OCI-LY1 (cell line): ENCODE results near the gene ROMO1.
"Not testable (repeated sequence)": the region's sequence is repeated elsewhere in the genome, so short reads cannot be mapped to it uniquely, and the experiment has no call there.

Source experiments
- H2AFZ ChIP-seq: fragments of 200-600 bp; sonication (generic), shearing (Covaris generic); 2 replicates; pipeline ENCODE4 v1.6.0; 2014; ENCODE audit warnings: antibody characterized with exemption, mild to moderate bottlenecking, low read length
- H3F3A ChIP-seq: fragments of 200-600 bp; sonication (generic), shearing (Covaris generic); 2 replicates; pipeline ENCODE4 v1.6.0; 2014; ENCODE audit warnings: mild to moderate bottlenecking, antibody characterized with exemption, low read length, moderate library complexity; ENCODE audit not compliant: insufficient read depth
- H3K27ac ChIP-seq: fragments of 200-600 bp; sonication (generic); 2 replicates; pipeline ENCODE4 v1.5.1; 2014; ENCODE audit warnings: low read length, mixed run types, mild to moderate bottlenecking, low read depth; ENCODE audit not compliant: poor library complexity, severe bottlenecking
- H3K27me3 ChIP-seq: fragments of 200-600 bp; sonication (generic); 2 replicates; pipeline ENCODE4 v1.6.0; 2014; ENCODE audit warnings: antibody characterized with exemption, mild to moderate bottlenecking, low read length, moderate library complexity; ENCODE audit not compliant: insufficient read depth
- H3K36me3 ChIP-seq: fragments of 200-600 bp; sonication (generic); 2 replicates; pipeline ENCODE4 v1.6.1; 2014; ENCODE audit warnings: mild to moderate bottlenecking, antibody characterized with exemption, low read length, moderate library complexity, mixed read lengths; ENCODE audit not compliant: insufficient read depth
- H3K4me1 ChIP-seq: fragments of 200-600 bp; sonication (generic); 2 replicates; pipeline ENCODE4 v1.5.1; 2014; ENCODE audit warnings: mild to moderate bottlenecking, low read length, moderate library complexity; ENCODE audit not compliant: insufficient read depth, severe bottlenecking
- H3K4me2 ChIP-seq: fragments of 200-600 bp; sonication (generic), shearing (Covaris generic); 2 replicates; pipeline ENCODE4 v1.6.1; 2014; ENCODE audit warnings: low read length
- H3K4me3 ChIP-seq: fragments of 200-600 bp; sonication (generic); 2 replicates; pipeline ENCODE4 v1.5.1; 2014; ENCODE audit warnings: low read length, low read depth, mild to moderate bottlenecking, mixed read lengths; ENCODE audit not compliant: poor library complexity, severe bottlenecking
- H3K79me2 ChIP-seq: fragments of 200-600 bp; shearing (Covaris generic); 2 replicates; pipeline ENCODE4 v1.6.1; 2016; ENCODE audit warnings: mixed run types, low read length, mixed read lengths; ENCODE audit not compliant: insufficient read depth
- H3K9ac ChIP-seq: fragments of 200-600 bp; sonication (generic), shearing (Covaris generic); 2 replicates; pipeline ENCODE4 v1.6.1; 2014; ENCODE audit warnings: mild to moderate bottlenecking, low read length, mixed read lengths
- H3K9me2 ChIP-seq: fragments of 200-600 bp; sonication (generic), shearing (Covaris generic); 2 replicates; pipeline ENCODE4 v1.6.1; 2014; ENCODE audit warnings: low read depth, mild to moderate bottlenecking, low read length, mixed read lengths
- H3K9me3 ChIP-seq: fragments of 200-600 bp; shearing (Covaris generic); 2 replicates; pipeline ENCODE4 v1.6.1; 2014; ENCODE audit warnings: low read length, mixed read lengths
- H4K20me1 ChIP-seq: fragments of 200-600 bp; sonication (generic), shearing (Covaris generic); 2 replicates; pipeline ENCODE4 v1.6.0; 2016; ENCODE audit warnings: mild to moderate bottlenecking, low read length; ENCODE audit not compliant: insufficient read depth
- CTCF ChIP-seq: fragments of 200-600 bp; sonication (generic), shearing (Covaris generic); IDR thresholded peaks from 2 replicates; pipeline ENCODE4 v1.5.1; 2017; ENCODE audit warnings: mild to moderate bottlenecking, antibody characterized with exemption, low read length, moderate library complexity, mixed read lengths
- EZH2 ChIP-seq: fragments of 200-600 bp; sonication (generic), shearing (Covaris generic); IDR thresholded peaks from 2 replicates; pipeline ENCODE4 v1.8.0; 2017; ENCODE audit warnings: borderline replicate concordance, mixed run types, mild to moderate bottlenecking, antibody characterized with exemption, low read length, moderate library complexity, mixed read lengths

Gene ROMO1

GRCh38 chr20:35702824-35703695, 3.9 kb downstream of the ROMO1 start:
- Histone ChIP-seq H3K79me2 (no peaks in the 10 kb centered on the region; the same call in 1 of the 2 replicates), H3K36me3 (peaks cover 72% of the 10 kb centered on the region)

GRCh38 chr20:35704514-35705261, 5.5 kb downstream of the ROMO1 start:
- Histone ChIP-seq H3K9me3 (no peaks in the 10 kb centered on the region), H3K79me2 (peaks cover 5% of the 10 kb centered on the region; the same call in 1 of the 2 replicates), H3K4me3 (no peak overlapping the region), H3F3A (peaks cover 57% of the 10 kb centered on the region), H3K36me3 (peaks cover 88% of the 10 kb centered on the region), H3K9ac (no peak overlapping the region), H3K9me2 (no peaks in the 10 kb centered on the region), H3K4me1 (peaks cover 15% of the 10 kb centered on the region), H3K4me2 (no peak overlapping the region), H4K20me1 (no peaks in the 10 kb centered on the region), H2AFZ (no peak overlapping the region), H3K27ac (no peak overlapping the region), H3K27me3 (no peaks in the 10 kb centered on the region)
- TF ChIP-seq EZH2 (no peak), CTCF (no peak)

More at GRCh38 chr20:35702824-35703695, 3.9 kb downstream of the ROMO1 start:
- Histone ChIP-seq H3K9me3 (no peaks in the 10 kb centered on the region), H3K4me2 (no peak overlapping the region), H3K27ac (no peak overlapping the region), H3K9me2 (no peaks in the 10 kb centered on the region), H3F3A (peaks cover 46% of the 10 kb centered on the region), H3K27me3 (no peaks in the 10 kb centered on the region), H3K4me3 (no peak overlapping the region), H2AFZ (no peak overlapping the region), H4K20me1 (no peaks in the 10 kb centered on the region), H3K4me1 (peaks cover 21% of the 10 kb centered on the region), H3K9ac (no peak overlapping the region)
- TF ChIP-seq EZH2, result no peak
- TF ChIP-seq CTCF, result no peak

- peaks cover 95% of the 10 kb centered on the region for H3K36me3 ChIP-seq
Measured at GRCh38 chr20:35705894-35706293, 6.7 kb downstream of the ROMO1 start.

GRCh38 chr20:35706591-35707529, 7.7 kb downstream of the ROMO1 start:
- H2AFZ ChIP-seq, H3K9me3 ChIP-seq, H3K9ac ChIP-seq, H3K4me2 ChIP-seq, H3K27ac ChIP-seq, H3K4me1 ChIP-seq, H3K27me3 ChIP-seq, H3K9me2 ChIP-seq, H3K4me3 ChIP-seq: not testable (repeated sequence)
- Histone ChIP-seq H4K20me1 (peaks cover 11% of the 10 kb centered on the region; the same call in 1 of the 2 replicates), H3K79me2 (peaks cover 23% of the 10 kb centered on the region), H3K36me3 (peaks cover 98% of the 10 kb centered on the region), H3F3A (peaks cover 65% of the 10 kb centered on the region)

More at GRCh38 chr20:35705894-35706293, 6.7 kb downstream of the ROMO1 start:
- peaks cover 13% of the 10 kb centered on the region for H3K79me2 ChIP-seq
- H2AFZ ChIP-seq, H3K4me1 ChIP-seq, H3K9me3 ChIP-seq, H4K20me1 ChIP-seq, H3K9me2 ChIP-seq, H3K27me3 ChIP-seq, H3K9ac ChIP-seq, H3K4me2 ChIP-seq, H3K4me3 ChIP-seq, H3K27ac ChIP-seq: not testable (repeated sequence)
- peaks cover 68% of the 10 kb centered on the region for H3F3A ChIP-seq
